Non-pigmented ciliary epithelial cell (primary cell): Measurements from ENCODE around the gene AMIGO1.

ENCODE experiments used
- DNase-seq: peaks from one replicate; pipeline ENCODE4 v3.0.0-alpha.2; 2010; ENCODE audit warnings: low read depth

AMIGO1 gene

DNA sequence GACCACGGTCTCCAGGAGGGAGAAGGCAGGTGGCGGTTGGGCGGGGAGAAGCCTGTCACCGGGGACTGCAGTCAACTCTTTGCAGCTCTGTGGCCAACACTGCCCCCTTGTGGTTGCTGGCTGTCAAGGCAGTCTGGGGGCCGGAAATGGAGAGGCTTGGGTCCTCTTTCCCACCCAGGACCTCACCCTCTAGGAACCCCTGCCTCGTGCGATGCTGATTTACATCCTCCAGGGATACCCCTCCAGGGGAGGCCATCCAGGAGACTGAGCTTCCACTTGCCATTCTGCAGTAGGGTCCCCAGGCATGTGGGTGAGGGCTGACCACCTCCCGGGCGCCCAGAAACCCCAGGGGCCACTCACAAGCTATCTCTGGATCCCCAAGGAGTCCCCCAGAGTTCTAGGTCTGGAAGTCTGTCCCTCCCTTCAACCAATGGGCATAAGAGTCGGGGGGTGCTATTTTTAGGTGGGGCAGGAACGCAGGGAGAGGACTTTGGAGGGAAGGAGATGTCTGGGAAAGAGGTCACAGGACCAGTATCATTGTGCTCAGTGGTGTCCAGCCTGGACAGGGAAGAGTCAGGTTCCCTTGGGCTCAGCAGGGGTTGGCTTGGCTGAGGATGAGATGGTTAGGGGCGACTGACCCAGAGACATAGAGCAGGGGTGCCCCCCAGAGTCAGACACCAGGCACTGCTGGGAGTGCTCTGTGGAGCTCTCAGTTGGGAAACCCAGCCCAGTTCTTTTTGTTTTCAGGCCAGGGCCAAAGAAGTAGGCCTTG, 23.0 kb upstream of the AMIGO1 start:
- DNase-seq, result peak; percentile 48

DNA sequence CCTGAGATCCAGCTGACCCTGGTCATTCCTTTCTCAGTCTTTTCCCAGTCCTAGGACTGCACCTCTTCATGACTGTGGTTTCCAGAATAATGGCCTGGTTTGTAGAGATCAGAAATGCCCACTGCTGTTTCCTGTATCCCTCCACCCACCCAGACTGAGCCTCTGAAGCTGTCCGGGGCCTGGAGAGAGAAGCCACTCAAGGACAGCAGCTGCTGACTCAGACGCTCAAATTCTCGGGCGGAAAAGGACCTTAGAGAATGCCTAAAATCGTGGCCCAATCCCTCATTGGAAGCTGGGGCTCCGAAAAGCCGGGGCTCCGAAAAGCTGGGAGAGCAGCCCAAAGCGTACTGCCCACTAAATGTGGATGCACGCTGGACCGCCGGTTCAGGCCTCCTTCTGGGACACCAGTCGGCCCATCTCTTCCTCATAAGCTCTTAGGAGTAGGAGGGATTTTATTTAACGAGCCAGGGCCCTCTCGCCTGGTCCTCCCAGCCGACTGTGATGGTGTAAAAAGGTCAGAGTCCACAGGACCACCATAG, 22.4 kb upstream of the AMIGO1 start:
- DNase-seq, result no peak

DNA sequence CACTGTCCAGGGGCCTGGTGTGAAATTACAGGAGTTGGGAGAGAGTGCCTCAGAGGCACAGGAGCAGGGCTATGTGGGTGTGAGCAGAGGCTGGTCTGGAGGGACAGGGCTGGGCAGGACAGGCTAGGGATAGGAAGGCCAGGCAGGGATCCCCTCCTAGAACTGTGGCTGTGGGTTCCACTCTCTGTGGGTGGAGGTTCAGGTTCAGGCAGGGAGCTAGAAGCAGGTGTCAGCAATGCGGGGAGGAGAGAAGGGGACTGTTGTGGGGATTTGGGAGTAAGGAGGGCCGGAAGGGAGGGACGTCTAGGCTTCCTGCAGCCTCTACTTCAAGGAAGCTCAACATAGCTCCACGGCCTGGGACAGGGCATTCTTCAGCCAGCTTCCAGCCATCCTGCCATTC, 21.9 kb upstream of the AMIGO1 start:
- DNase-seq, result no peak

DNA sequence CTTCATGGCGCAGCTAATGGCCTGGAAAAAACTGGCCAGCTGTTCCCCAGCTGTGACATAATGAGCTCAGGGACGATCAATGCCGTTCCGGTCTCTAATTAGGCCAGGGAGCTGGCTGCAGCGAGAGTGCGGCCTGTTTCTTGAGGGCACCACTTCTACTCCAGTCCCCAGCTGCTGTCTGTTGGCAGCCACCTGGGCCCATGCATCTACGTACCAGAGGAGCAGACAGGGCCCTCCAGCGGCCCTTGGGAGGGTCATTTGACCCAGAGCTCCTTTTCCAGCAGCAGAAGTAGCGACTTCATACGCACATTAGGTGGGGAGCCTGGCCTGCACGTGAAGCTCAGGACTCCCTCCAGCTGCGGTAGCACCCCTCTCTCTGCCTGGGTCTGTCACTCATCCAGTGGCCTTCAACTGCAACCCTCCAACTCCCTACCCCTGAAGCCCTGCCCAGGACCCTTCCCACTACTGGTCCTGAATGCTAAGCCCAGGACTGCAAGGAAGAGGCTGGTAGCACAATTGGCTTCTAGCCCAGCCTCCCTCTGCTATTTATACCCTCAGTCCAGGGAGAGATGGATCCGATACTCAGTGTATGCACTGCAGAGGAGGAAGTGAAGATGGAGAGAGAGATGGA, 21.0 kb upstream of the AMIGO1 start:
- no peak for DNase-seq

DNA sequence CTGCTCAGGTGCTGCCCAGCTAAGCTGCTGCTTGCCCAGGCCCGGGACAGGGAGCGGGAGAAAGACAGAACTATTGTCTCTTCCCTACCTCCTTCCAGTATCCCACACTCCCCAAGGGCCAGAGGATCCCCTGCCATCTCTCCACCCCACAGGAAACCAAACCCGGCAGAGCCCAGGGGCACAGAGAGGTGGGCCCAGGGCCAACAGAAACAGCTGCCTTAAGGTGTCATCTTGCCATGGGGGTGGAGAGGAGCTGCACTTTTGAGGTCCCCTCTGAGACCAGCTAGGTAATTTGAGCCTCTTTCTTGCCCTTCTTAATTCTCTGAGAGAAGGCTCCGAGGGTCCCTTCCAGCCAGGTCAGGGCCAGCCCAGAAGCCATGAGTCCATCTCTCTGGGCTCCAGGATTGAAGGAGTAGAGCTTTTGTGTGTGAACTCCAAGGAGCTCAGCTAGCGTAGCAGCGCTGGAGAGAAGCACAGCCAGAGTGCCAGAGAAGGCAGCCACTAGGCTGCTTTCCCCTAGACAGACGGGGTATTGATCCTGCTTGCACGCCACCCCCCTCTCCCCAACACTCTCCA, 20.4 kb upstream of the AMIGO1 start:
- DNase-seq, result no peak

DNA sequence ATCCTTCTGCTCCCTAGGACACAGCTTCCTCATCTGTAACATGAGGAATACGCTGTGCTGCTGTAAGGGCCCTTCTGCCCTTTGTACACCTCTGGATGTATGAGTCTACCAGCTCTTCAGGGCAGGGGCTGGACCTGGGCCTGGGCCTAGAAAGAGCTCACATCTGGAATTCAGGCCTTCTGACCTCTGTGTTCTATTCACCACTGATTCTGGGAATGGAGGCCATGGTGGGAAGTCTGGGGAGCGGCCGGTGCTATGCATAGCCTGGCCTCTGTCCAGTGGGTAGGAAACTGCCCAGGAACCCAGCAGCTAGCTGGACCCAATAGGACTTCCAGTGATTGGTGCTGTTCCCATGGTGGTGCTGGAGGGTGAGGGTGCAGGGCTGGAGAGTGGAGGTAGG, 19.2 kb upstream of the AMIGO1 start:
- DNase-seq, result no peak

DNA sequence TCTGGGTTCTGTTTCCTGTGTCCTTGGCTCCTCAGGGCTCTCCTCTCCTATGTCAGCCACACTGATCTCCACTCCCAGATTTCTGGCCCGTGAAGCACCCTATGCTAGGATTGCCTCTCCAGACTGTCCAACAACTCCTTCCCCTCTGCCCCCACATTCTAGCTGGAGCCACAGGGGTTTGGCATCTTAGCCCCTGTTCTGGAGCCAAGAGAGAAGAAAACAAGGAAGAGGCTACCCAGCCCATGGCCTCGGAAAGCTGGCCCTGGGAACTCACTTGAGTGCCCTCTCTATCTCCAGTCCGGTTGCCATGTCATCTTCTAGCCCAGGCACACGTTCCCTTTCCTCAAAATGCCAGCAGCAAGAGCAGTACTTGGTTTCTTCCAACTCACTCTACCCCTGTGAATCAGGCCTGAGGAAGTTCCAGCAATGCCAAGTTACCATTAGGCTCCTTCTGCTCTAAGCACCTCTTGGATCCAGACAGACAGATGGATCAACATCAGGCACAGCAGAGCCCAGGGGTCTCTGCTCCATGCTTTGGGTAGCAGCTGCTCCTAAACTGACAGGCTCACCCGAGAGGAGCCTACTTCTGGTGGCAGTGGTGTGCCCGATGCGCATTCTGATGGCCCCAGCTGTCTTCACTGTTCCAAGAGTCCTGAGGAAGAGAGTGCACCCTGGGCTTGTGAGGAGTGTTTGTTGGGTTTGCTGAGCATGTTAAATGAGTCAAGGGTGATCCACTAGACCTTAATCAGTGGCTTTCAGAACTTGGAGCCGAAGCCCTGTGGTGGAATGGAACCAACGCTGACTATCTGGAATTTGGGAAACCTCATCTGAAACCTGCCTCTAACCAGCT, 18.5 kb upstream of the AMIGO1 start:
- no peak for DNase-seq

DNA sequence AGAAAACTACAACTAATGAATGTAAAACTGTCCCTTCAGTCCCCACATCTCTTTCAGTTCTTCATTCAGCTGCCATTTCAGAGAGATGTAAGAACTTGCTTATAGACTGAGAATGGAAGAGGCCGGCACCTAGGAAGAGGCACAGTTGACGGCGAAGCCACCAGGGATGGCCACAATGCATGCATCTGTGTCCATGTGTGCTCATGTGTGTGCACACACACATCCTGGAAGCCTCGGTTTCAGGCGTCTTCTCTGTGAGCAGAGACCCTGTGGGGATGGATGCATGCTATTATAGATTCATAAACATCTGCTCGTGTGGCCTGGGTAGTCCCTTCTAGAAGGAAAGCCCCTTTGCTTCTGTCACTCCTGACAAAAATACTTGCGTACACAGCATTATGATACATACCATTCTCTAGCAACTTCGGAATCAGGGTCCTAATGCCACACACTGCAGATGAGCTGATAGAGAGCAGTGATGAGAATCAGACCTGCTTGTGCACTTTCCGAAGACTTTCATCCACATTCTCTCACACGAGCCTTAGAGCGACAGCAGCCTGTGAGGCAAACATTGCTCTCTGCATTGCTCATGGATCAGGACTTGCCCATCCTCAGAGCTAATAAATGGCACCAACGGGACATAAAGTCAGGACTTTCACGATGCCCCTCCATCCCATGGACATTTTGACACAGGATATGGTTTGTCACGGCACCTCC, 17.7 kb upstream of the AMIGO1 start:
- no peak for DNase-seq

DNA sequence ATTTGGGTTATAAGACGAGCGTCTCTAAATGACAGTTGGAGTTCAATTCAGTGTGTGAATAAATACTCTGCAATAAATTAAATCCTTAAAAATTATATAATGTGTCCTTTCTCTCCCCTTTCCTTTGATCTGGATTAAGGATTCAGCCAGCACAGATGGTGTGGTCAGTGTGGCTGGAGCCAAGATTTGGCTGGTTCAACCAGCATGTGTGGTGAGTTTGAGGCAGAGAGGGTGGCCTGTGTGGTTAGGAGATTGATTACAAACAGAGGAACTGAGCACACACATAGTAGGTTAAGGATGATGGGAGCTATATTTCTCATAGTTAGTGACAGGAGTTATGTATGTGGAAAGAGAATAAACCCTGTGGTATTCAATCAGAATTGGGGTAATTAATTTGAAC, 14.2 kb upstream of the AMIGO1 start:
- DNase-seq, result no peak

DNA sequence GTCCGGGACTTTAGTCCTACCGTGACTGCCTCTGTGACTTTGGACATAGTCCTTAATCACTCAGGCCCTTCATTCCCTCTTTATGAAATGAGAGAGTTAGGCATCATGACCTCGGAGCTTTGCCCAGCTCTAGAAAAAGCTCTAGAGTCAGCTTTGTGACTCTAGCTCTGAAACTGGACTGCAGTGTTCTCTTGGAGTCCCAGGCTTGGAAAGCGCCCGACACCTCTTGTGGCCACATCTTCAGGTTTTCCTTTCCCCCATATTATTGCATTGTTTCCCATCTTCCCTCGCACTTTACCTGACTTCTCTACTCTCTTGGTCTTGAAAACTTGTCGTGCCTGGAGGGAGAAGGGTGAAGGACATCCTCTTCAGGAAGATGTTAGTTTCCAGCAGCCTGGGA, 12.5 kb upstream of the AMIGO1 start:
- DNase-seq, result no peak

DNA sequence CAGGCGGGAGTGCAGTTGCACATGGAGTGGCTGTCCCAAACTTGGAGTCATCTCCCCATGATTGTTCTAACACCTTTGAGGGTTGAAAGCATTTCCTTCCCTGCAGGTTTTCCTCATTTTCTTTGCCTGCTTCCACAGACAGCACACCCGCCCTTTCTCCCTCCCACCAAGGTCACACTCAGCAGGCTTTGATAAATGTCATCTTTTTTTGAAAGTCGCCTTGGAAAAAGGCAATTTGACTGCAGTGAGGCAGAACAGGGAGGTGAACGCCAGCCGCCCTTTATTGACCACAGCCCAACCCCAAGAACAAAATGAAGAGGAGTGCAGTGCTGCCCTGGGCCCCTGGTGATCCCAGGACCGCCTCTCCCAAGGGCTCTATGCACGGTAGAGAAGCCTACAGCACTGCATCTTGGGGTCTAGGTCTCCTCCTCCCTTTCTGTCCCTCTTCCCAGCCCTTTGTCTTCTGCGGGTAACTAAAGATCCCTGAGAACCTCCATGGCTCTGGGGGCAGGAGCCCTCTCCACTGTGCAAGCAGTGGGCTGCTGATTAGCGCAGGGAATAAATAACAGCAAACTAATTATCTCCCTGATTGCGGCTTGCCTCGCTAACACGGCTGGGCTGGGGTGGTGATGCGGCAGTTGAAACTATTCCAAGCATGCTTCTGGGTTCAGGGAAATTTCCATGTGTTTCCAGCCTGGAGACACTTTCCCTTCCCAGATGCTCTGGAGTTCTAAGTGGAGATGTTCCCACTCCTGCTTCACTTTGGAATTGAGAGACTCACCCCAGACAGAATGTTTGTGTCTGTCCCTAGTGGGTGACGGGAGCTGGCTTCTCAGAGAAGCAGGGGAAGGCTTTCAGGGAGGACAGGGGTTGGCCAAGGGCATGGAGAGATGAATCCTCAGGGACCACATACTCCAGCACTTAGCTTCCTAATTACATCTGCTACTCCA, 11.8 kb upstream of the AMIGO1 start:
- DNase-seq, result no peak

DNA sequence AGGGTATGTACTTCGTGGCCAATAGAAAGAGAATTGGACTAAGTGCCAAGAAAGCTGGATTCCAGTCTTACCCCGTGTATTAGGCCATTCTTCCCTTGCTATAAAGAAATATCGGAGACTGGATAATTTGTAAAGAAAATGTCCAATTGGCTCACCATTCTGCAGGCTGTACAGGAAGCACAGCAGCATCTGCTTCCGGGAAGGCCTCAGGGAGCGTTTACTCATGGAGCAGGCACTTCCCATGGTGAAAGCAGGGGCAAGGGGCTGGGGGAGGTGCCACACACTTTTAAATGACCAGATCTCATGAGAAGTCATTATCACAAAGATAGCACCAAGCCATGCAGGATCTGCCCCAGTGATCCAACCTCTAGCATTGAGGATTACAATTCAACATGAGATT, 7.8 kb upstream of the AMIGO1 start:
- DNase-seq, result no peak

DNA sequence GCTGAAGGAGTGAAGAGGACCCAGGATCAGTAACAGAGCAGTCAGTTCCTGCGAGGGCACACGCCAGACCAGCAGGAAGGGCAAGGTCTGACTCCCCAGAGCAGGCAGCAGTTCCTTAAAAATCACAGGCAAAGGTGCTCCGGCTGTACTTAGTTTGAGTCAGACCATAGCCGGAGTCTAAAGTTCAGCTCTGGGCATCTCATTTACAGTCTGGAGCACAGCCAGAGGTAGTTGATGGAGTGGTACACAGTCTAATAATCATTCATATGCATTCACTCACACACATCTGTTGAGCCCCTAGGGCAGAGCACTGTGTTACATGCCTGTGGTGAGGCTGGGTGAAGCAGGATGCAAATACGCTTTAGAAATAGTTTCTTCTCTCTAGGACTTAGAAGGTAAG, 7.3 kb upstream of the AMIGO1 start:
- no peak for DNase-seq

DNA sequence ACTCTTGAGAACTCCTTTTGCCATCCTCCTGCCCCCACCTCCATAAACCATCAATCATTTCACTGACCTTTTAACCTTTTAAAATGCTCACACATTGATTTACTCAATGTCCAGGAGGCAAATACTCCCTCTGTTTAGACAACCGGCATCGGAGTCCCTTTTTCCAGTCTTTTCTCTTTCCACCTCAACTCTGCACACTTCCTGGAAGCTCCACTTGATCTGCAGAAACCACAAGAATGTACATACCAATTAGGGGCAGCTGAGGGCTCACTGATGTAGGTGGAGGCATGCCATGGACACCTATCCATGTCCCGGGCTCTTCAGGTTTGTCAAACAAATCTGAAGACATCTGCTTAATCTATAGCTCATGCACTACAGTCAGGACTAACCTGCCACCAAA, 5.3 kb upstream of the AMIGO1 start:
- no peak for DNase-seq

DNA sequence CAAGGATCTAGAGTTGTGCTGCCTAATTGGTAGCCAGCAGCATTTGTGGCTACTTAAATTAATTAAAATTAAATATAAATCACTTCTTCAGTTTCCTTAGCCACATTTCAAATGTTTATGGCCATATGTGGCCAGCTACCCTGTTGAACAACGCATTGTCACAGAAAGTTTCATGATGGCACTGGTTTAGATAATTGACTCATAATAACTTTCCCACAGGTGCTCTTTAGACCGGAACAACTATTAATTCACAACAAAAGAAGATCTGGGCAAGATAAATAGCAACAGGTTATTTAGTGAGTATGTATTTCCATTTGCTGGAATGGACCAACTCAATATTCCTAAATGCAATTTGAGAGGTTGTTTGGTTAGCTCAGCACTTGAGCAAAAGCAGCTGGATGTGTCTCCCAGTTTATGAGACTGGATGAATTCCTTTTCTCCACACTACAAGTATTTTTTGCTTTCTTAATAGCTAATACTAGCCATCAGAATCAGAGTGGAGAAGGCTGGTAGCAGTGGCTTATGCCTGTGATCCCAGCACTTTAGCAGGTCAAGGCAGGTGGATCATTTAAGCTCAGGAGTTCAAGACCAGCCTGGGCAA, 3.7 kb upstream of the AMIGO1 start:
- no peak for DNase-seq

DNA sequence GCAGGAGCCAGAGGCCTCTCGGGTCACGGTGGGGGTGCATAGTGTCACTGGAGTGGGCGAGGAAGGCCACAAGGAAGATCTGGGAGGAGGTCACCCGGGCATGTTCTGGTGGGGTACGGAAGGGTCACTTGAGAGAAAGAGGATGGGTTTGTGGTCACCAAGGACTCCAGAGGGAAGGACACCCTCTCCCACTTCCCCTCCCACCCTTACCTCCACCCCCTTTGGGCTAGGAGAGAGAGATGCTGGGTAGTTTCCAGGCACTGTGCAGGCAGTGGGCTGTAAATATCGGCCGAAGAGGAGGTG, 703 bp downstream of the AMIGO1 start:
- DNase-seq, result no peak

DNA sequence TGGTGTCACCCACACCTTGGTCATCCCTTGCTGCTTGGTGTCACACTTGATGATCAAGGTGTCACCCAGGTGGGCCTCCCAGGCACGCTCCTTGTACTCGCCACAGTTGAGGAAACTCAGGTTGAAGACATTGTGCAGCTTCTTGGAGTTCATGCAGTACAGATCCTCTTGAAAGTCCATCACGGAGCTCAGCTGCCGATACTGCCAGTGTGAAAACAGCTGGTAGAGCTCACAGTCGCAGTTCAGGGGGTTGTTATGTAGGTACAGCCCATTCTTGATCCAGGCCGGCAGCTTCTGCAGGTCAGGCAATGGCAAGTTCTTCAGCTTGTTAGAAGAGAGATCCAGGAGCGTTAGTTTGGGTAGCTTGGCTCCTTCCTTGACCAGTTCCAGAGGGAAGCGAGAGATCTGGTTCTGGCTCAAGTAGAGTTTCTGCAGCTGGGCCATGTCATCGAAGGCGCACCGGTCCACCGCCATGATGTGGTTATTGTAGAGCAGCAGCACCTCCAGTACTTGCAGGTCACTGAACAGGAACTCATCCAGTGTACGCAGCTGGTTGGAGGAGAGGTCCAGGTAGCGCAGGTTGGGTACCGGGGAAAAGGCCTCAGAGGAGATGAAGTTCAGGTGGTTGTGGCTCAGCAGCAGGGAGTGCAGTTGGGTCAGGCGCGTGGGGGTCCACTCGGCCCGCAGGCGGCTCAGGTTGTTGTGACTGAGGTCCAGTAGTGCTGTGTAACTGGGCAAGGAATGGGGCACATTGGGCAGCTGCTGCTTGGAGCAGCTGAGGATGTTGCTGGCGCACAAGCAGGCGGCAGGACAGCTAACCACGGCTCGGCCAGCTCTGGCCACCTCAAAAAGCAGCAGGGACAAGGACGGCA, 1.3 kb downstream of the AMIGO1 start:
- DNase-seq, result no peak

DNA sequence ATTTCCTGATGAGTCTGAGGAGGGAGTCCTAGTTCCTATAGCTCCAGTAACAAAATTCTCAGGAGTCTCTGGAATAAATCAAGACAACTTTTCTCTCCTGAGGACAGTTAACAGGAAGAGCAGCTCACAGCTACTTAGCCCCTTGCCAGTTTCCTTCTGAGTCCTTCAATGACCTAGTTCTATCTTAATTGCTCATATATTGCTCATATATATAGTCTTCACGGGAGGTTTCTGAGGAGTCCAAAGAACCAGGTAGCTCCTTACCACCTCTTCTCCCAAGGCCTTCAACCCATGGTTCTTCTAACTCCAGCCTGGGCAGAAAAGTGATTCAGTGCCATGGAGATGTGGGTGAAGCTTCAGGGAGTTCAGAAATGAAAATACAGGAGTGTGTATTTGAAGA, 4.6 kb downstream of the AMIGO1 start:
- no peak for DNase-seq

DNA sequence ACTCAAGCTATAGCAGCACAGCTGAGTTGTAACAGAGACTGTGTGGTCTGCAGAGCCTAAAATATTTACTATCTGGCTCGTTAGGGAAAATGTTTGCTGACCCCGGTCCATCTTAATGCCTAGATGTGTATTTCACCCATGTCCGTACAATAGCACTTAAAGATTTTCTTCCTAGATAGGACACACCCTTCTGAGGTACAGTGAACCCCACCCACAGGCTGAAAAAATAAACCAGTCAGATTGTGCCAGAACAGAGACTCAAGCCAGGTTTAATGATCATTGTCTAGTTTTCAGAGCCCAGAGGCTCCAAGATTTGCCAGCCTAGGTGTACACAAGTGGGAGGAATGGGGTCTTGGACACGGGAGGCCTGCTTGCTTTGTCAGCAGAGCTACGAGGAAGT, 5.6 kb downstream of the AMIGO1 start:
- no peak for DNase-seq
